Kidney (tissue), 14 donors: ENCODE data around the gene PLA2G4B. TPM values are rescaled to one million over a fixed set of nuclear protein-coding genes. Genes with fewer than 3 reads are reported as not detected.

ENCODE experiments used
- DNase-seq, 5 donors: peaks; one replicate each; pipeline ENCODE4 v3.0.0-alpha.2; 2013 to 2020
- FAIRE-seq: peaks from 2 replicates; lab custom pipeline; 2012; peaks lifted over from hg19 to GRCh38; lab: Jason Lieb, UNC
- H3K27ac ChIP-seq, 2 donors: one replicate each; pipeline ENCODE4 v1.7.0; 2013; ENCODE audit warnings: low read depth in 2 of 2, low read length in 2 of 2, inconsistent platforms in 1 of 2
- H3K27me3 ChIP-seq: one replicate; pipeline ENCODE4 v1.7.1; 2013; ENCODE audit warnings: low read length, inconsistent platforms; ENCODE audit not compliant: control insufficient read depth, insufficient read depth
- H3K36me3 ChIP-seq, 3 donors: one replicate each; pipeline versions ENCODE4 v1.7.0 to v1.7.1; 2013; ENCODE audit warnings: low read length in 3 of 3, control low read depth in 1 of 3, inconsistent platforms in 1 of 3; ENCODE audit not compliant: insufficient read depth in 3 of 3, control insufficient read depth in 2 of 3
- H3K4me1 ChIP-seq, 3 donors: one replicate each; pipeline versions ENCODE4 v1.7.0 to v1.7.1; 2013; ENCODE audit warnings: low read length in 3 of 3, inconsistent platforms in 1 of 3, low read depth in 1 of 3; ENCODE audit not compliant: control insufficient read depth in 2 of 3, insufficient read depth in 2 of 3
- H3K4me3 ChIP-seq, 3 donors: one replicate each; pipeline versions ENCODE4 v1.7.0 to v1.8.1; 2013; ENCODE audit warnings: low read length in 3 of 3, control low read depth in 1 of 3, inconsistent platforms in 1 of 3
- H3K9ac ChIP-seq, 3 donors: one replicate each; pipeline versions ENCODE4 v1.7.0 to v1.7.1; 2013; ENCODE audit warnings: low read length in 3 of 3, control low read depth in 1 of 3, inconsistent platforms in 1 of 3
- H3K9me3 ChIP-seq, 3 donors: one replicate each; pipeline versions ENCODE4 v1.7.0 to v1.7.1; 2013; ENCODE audit warnings: low read length in 3 of 3, control low read depth in 1 of 3, inconsistent platforms in 1 of 3; ENCODE audit not compliant: control insufficient read depth in 2 of 3, insufficient read depth in 1 of 3
- CTCF ChIP-seq: IDR thresholded peaks from 3 replicates; pipeline ENCODE4 v1.5.1; 2012; ENCODE audit warnings: mild to moderate bottlenecking, moderate library complexity, borderline replicate concordance; ENCODE audit not compliant: insufficient read depth; ENCODE audit errors: extremely low read depth
- intact Hi-C: fragments of 100-400 bp; cut with DNase I; formaldehyde crosslinking; loops from one replicate; pipeline ENCODE4 v1.11.1; 2022
- polyA plus RNA-seq: library from polyadenylated mRNA; stranded (reverse); fragments of 350-450 nt; fragmentation: Illumina TruSeq; extraction: RNeasy Lipid Tissue Mini Kit (QIAGEN cat#74804); gene quantifications from one replicate; pipeline ENCODE4 v1.2.3, GENCODE V29; 2014; ENCODE audit warnings: low read depth, low replicate concordance; ENCODE audit not compliant: insufficient read depth
- total RNA-seq: library from RNA; stranded (reverse); fragmentation: NEBNext Ultra II Directional; extraction: Animal tissue kit (Norgen Biotek cat#: 25700); gene quantifications from one replicate; pipeline ENCODE4 v1.2.1, GENCODE V29; 2021
- donor health status: control.
- donor health status: control.
- donor health status: control.
- donor health status: control.
- donor health status: control.
- donor health status: DM: yes; HTN: yes; CAD: no.
- donor health status: Normal renal cell carcinoma (clear cell type).

PLA2G4B gene
- total and polyA plus RNA-seq, 2 donors from 2014 or later: 4.8 to 8.3 TPM

GRCh38 chr15:41842229-41842628 is 3.6 kb downstream of the PLA2G4B start:
- H3K4me3 ChIP-seq: no peak overlapping the region
- DNase-seq: no peak
- intact Hi-C loops: no loop called here
- no peak overlapping the region for H3K9ac ChIP-seq
- peaks cover 0 to 10% (median 2%) of the 10 kb centered on the region in 3 donors for H3K36me3 ChIP-seq
- H3K27me3 ChIP-seq: no peaks in the 10 kb centered on the region
- H3K27ac ChIP-seq: no peak overlapping the region
- no peaks in the 10 kb centered on the region for H3K9me3 ChIP-seq
- H3K4me1 ChIP-seq: no peaks in the 10 kb centered on the region
- no peak for TF ChIP-seq CTCF
- no peak for FAIRE-seq

- H3K27me3 ChIP-seq: no peaks in the 10 kb centered on the region
- H3K27ac ChIP-seq: no peak overlapping the region
- intact Hi-C loops: no loop called here
- no peaks in the 10 kb centered on the region for H3K4me1 ChIP-seq
- no peak overlapping the region for H3K4me3 ChIP-seq
- TF ChIP-seq CTCF: no peak
- FAIRE-seq (no peak), DNase-seq (no peak)
- no peak overlapping the region for H3K9ac ChIP-seq
- no peaks in the 10 kb centered on the region for H3K9me3 ChIP-seq
- peaks cover 0 to 15% (median 2%) of the 10 kb centered on the region in 3 donors for H3K36me3 ChIP-seq
These were observed 4.9 kb downstream of the PLA2G4B start for GRCh38 chr15:41843571-41843970.

- Histone ChIP-seq H3K27me3 (no peaks in the 10 kb centered on the region), H3K27ac (no peak overlapping the region), H3K4me1 (no peaks in the 10 kb centered on the region), H3K9ac (no peak overlapping the region), H3K9me3 (no peaks in the 10 kb centered on the region), H3K36me3 (peaks cover 0 to 15% (median 2%) of the 10 kb centered on the region in 3 donors), H3K4me3 (no peak overlapping the region)
- intact Hi-C loops: no loop called here
- TF ChIP-seq CTCF: no peak
- FAIRE-seq (no peak), DNase-seq (no peak)
These were observed 6.2 kb downstream of the PLA2G4B start for GRCh38 chr15:41844814-41845213.

- Histone ChIP-seq H3K9me3 (no peaks in the 10 kb centered on the region), H3K4me1 (peaks cover 0 to 3% (median 0%) of the 10 kb centered on the region in 3 donors), H3K4me3 (no peak overlapping the region), H3K27ac (no peak overlapping the region), H3K9ac (no peak overlapping the region), H3K36me3 (peaks cover 0 to 12% (median 2%) of the 10 kb centered on the region in 3 donors), H3K27me3 (no peaks in the 10 kb centered on the region)
- DNase-seq (no peak), FAIRE-seq (no peak)
- TF ChIP-seq CTCF: no peak
- intact Hi-C loops: no loop called here
These were observed 8.6 kb downstream of the PLA2G4B start for GRCh38 chr15:41847206-41847605.
